NCI-H2171 treated with DMSO at 0.1 percent for 48 hours (cell line): Measurements from ENCODE around the gene RNPS1.

ENCODE experiments used
- DNase-seq: peaks from one replicate; lab custom pipeline; 2025; lab: John Stamatoyannopoulos, UW

RNPS1 gene

GRCh38 chr16:2267913-2268666, at the start of gene RNPS1:
TSS of gene RNPS1 (minus strand) at chr16:2268126. CDS start at chr16:2264643, 3,483 bp downstream.
- peak; percentile 91 for DNase-seq

- DNase-seq: no peak
These were observed 49.5 kb upstream of the RNPS1 start for GRCh38 chr16:2317231-2318020.

GRCh38 chr16:2308089-2308962, 40.4 kb upstream of the RNPS1 start:
- no peak for DNase-seq

GRCh38 chr16:2299915-2300192, 31.9 kb upstream of the RNPS1 start:
- no peak for DNase-seq

GRCh38 chr16:2299121-2299914, 31.4 kb upstream of the RNPS1 start:
- no peak for DNase-seq

GRCh38 chr16:2298621-2299020, 30.7 kb upstream of the RNPS1 start:
- no peak for DNase-seq

GRCh38 chr16:2297506-2297860, 29.6 kb upstream of the RNPS1 start:
- no peak for DNase-seq

- DNase-seq: no peak
These were observed 29.0 kb upstream of the RNPS1 start for GRCh38 chr16:2296661-2297505.

GRCh38 chr16:2295056-2295798, 27.3 kb upstream of the RNPS1 start:
- no peak for DNase-seq

GRCh38 chr16:2292221-2292620, 24.3 kb upstream of the RNPS1 start:
- no peak for DNase-seq

GRCh38 chr16:2289282-2289681, 21.4 kb upstream of the RNPS1 start:
- DNase-seq: no peak

- DNase-seq: peak; percentile 2
These were observed 20.8 kb upstream of the RNPS1 start for GRCh38 chr16:2288726-2289125.

- no peak for DNase-seq
These were observed 20.1 kb upstream of the RNPS1 start for GRCh38 chr16:2287916-2288547.

- no peak for DNase-seq
These were observed 18.6 kb upstream of the RNPS1 start for GRCh38 chr16:2286550-2286949.

GRCh38 chr16:2285731-2286191, 17.8 kb upstream of the RNPS1 start:
- DNase-seq: no peak

GRCh38 chr16:2284797-2285576, 17.1 kb upstream of the RNPS1 start:
- no peak for DNase-seq

GRCh38 chr16:2284001-2284770, 16.3 kb upstream of the RNPS1 start:
- DNase-seq: no peak
